Lung (tissue), 12 donors: ENCODE data around the gene PLCB2. TPM values are rescaled to one million over a fixed set of nuclear protein-coding genes. Genes with fewer than 3 reads are reported as not detected.
A peak's percentile ranks its signal among the peaks of the same experiment; 100 is the strongest.

Source experiments
- ATAC-seq: fragments of 200-7000 bp; cut with Tn5 transposase; one replicate; pipeline ENCODE4 v1.9.1; 2020; ENCODE audit warnings: moderate number of reproducible peaks; ENCODE audit not compliant: insufficient read depth, low FRiP score
- DNase-seq, 3 donors: peaks; one replicate each; pipeline ENCODE4 v3.0.0-alpha.2; 2013 to 2017
- H3K27ac ChIP-seq, 2 donors: one replicate each; pipeline ENCODE4 v1.5.1; 2013; ENCODE audit warnings: mild to moderate bottlenecking in 2 of 2, moderate library complexity in 2 of 2, control low read depth in 1 of 2, inconsistent platforms in 1 of 2, low read depth in 1 of 2, low read length in 1 of 2
- H3K27me3 ChIP-seq, 3 donors: one replicate each; pipeline ENCODE4 v1.5.1; 2013; ENCODE audit warnings: low read length in 2 of 3; ENCODE audit not compliant: control insufficient read depth in 3 of 3, insufficient read depth in 3 of 3
- H3K36me3 ChIP-seq, 4 donors: one replicate each; pipeline ENCODE4 v1.5.1; 2013; ENCODE audit warnings: low read length in 4 of 4, mild to moderate bottlenecking in 1 of 4, moderate library complexity in 1 of 4; ENCODE audit not compliant: control insufficient read depth in 4 of 4, insufficient read depth in 4 of 4
- H3K4me1 ChIP-seq, 5 donors: one replicate each; pipeline ENCODE4 v1.5.1; 2013; ENCODE audit warnings: low read length in 5 of 5, mild to moderate bottlenecking in 2 of 5, moderate library complexity in 1 of 5; ENCODE audit not compliant: control insufficient read depth in 5 of 5, insufficient read depth in 5 of 5
- H3K4me3 ChIP-seq: one replicate; pipeline ENCODE4 v1.5.1; 2013; ENCODE audit warnings: mild to moderate bottlenecking, control low read depth, moderate library complexity
- H3K9ac ChIP-seq, 2 donors: one replicate each; pipeline ENCODE4 v1.5.1; 2013; ENCODE audit warnings: low read length in 2 of 2, control low read depth in 1 of 2; ENCODE audit not compliant: insufficient read depth in 1 of 2
- H3K9me3 ChIP-seq, 4 donors: one replicate each; pipeline ENCODE4 v1.5.1; 2013; ENCODE audit warnings: low read length in 3 of 4, mild to moderate bottlenecking in 1 of 4, moderate library complexity in 1 of 4; ENCODE audit not compliant: control insufficient read depth in 4 of 4, insufficient read depth in 3 of 4
- WGBS, 2 donors: extraction: QIAGEN DNeasy Blood & Tissue Kit; methylation state at CpG; one replicate each; pipeline ENCODE4 v1.1.7; 2013; 5-methylcytosine and 5-hydroxymethylcytosine counted together
- polyA plus RNA-seq, 2 donors: library from polyadenylated mRNA; stranded (reverse); fragments of 200-250 nt; gene quantifications; one replicate each; pipeline ENCODE4 v1.2.1, GENCODE V29; 2013
- total RNA-seq, 2 donors: library from RNA; depleted of rRNA in 1 of 2; stranded (reverse); fragments of >200 nt in 1 of 2; gene quantifications; one replicate each; pipeline ENCODE4 v1.2.1, GENCODE V29; 2014 to 2021
- TF ChIP-seq, protein P1 (sequence below): IDR thresholded peaks from 2 replicates; pipeline ENCODE4 v1.5.1; 2012; ENCODE audit warnings: mild to moderate bottlenecking; ENCODE audit errors: control extremely low read depth, extremely low read depth
- donor health status: control.
- donor health status: control.
- donor health status: Bipolar disorder and iron deficiency.
- donor health status: healthy.
- donor health status: DM: yes; HTN: yes; CAD: no.

Gene PLCB2
- total and polyA plus RNA-seq, 4 donors, result 17.9 to 76.7 (median 51.2) TPM

DNA sequence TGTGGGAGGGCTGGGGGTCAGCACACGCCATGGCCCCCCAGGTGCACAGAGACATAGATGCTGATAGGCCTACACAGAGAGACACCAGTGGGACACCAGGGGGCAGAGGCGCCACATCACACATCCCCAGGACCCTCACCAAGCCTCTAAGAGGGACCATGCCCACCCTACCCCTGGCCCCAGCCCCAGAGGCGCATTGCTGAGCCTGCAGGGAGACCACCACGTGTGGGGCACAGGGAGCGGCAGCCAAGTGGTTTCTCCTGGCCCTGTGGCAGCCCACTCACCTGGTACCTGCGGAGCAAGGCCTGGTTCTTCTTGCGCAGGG, 31.8 kb upstream of the PLCB2 start:
- Histone ChIP-seq H3K9ac (no peak overlapping the region), H3K4me3 (no peak overlapping the region), H3K36me3 (peaks cover 0 to 18% (median 0%) of the 10 kb centered on the region in 4 donors), H3K27ac (peak overlapping the region; percentile 91 to 97), H3K9me3 (no peaks in the 10 kb centered on the region), H3K4me1 (peaks cover 5 to 71% (median 53%) of the 10 kb centered on the region in 5 donors), H3K27me3 (no peaks in the 10 kb centered on the region)
- whole genome bisulfite sequencing, 2 donors, result 88 to 89% methylated on average over 7 of the region's 7 CpGs
- DNase-seq (no peak), ATAC-seq (no peak)
- TF ChIP-seq, protein P1, sequence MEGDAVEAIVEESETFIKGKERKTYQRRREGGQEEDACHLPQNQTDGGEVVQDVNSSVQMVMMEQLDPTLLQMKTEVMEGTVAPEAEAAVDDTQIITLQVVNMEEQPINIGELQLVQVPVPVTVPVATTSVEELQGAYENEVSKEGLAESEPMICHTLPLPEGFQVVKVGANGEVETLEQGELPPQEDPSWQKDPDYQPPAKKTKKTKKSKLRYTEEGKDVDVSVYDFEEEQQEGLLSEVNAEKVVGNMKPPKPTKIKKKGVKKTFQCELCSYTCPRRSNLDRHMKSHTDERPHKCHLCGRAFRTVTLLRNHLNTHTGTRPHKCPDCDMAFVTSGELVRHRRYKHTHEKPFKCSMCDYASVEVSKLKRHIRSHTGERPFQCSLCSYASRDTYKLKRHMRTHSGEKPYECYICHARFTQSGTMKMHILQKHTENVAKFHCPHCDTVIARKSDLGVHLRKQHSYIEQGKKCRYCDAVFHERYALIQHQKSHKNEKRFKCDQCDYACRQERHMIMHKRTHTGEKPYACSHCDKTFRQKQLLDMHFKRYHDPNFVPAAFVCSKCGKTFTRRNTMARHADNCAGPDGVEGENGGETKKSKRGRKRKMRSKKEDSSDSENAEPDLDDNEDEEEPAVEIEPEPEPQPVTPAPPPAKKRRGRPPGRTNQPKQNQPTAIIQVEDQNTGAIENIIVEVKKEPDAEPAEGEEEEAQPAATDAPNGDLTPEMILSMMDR, result no peak

DNA sequence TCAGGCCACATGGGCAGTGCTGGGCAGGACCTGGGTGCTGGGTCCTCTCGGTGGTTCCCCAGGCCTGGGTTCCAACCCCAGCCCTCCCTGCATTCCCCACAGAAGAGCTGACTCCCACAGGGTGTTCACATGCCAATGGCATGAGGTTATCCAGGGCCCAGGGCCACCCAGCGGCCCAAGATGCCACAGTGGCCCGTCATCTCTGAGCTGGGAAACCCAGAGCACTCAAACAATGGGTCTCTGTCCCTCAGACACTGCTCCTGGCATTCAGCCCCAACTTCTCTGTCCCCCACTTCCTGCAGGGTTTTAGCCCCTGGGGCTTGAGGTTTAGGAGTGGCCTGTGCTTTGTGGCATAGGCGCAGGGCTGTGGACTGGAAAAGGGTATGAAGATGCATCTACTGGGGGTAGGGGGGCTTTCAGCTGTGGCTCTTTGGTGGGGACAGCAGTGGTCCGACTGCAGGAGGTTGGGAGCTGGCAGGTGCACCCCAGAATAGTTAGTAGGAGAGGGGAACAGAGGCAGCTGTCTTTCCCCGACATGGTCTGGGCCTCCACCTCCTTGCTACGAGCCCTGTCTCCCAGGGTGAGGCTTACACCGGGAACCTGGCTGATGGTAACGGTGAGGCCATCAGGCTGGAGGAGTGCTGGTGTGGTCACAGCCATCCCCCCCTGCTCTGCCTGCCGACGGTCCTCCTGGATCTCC, 31.3 kb upstream of the PLCB2 start:
- TF ChIP-seq, protein P1, result no peak
- Histone ChIP-seq H3K27me3 (no peaks in the 10 kb centered on the region), H3K4me3 (no peak overlapping the region), H3K9ac (no peak overlapping the region), H3K9me3 (no peaks in the 10 kb centered on the region), H3K36me3 (peaks cover 0 to 18% (median 0%) of the 10 kb centered on the region in 4 donors), H3K27ac (peak overlapping the region; percentile 91 to 97), H3K4me1 (peaks cover 5 to 76% (median 55%) of the 10 kb centered on the region in 5 donors)
- ATAC-seq, result no peak
- DNase-seq, result no peak
- 77 to 90% methylated on average over 11 of the region's 11 CpGs for WGBS, 2 donors

DNA sequence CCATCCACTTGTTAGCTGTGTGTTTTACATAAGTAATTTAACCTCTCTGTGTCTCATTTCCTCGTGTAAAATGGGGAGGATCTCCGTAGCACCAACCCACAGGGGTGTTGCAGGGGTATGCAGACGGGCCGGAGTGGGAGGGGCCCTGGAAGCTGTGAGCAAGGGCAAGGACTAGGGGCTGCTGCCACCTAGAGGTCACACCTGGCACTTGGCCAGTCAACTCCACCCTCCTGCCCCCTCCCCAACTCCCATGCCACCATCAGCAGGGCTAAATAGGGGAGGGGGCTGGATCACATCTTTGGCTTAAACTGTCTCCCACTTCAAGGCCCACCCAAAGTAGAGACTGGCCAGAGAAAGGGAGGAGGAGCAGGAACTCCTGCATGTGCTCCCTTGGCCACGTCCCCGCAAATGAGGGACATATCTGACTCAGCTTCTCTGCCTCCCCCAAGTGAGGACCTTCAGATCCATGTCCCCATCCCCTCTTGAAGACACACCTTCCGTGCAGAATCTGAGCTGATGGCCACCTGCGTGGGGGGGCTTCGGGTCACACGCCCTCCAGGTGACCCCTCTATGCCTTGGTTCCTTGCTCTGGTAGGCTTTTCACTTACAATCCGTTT, 30.4 kb upstream of the PLCB2 start:
- 44 to 49% methylated on average over 11 of the region's 11 CpGs for WGBS, 2 donors
- Histone ChIP-seq H3K4me1 (peaks cover 5 to 75% (median 53%) of the 10 kb centered on the region in 5 donors), H3K9ac (no peak overlapping the region), H3K36me3 (peaks cover 0 to 18% (median 0%) of the 10 kb centered on the region in 4 donors), H3K4me3 (no peak overlapping the region), H3K27ac (peak overlapping the region; percentile 81), H3K27me3 (no peaks in the 10 kb centered on the region), H3K9me3 (no peaks in the 10 kb centered on the region)
- ATAC-seq (peak; percentile 41), DNase-seq (peak; percentile 64 to 77 (median 75))
- TF ChIP-seq, protein P1, result peak; percentile 68
